KMS-11 (cell line): ENCODE results near the gene CSNK1G3.

Experiments
- H2AFZ ChIP-seq: fragments of 200-600 bp; sonication (generic); 2 replicates; pipeline ENCODE4 v1.6.1; 2016; ENCODE audit warnings: antibody characterized with exemption, mixed run types, low read depth
- H3K27ac ChIP-seq: fragments of 200-600 bp; sonication (generic); 2 replicates; pipeline ENCODE4 v1.6.1; 2016; ENCODE audit warnings: mild to moderate bottlenecking, mixed run types
- H3K27me3 ChIP-seq: fragments of 200-600 bp; sonication (generic); 2 replicates; pipeline ENCODE4 v1.6.1; 2017; ENCODE audit warnings: mild to moderate bottlenecking, low read depth, mixed run types, moderate library complexity; ENCODE audit not compliant: insufficient read depth
- H3K36me3 ChIP-seq: fragments of 200-600 bp; sonication (generic); 2 replicates; pipeline ENCODE4 v1.6.1; 2017; ENCODE audit warnings: mild to moderate bottlenecking, mixed run types; ENCODE audit not compliant: insufficient read depth
- H3K4me1 ChIP-seq: fragments of 200-600 bp; sonication (generic); 2 replicates; pipeline ENCODE4 v1.6.1; 2016; ENCODE audit warnings: mild to moderate bottlenecking, low read depth, mixed run types; ENCODE audit not compliant: poor library complexity, severe bottlenecking
- H3K4me2 ChIP-seq: fragments of 200-600 bp; sonication (generic); 2 replicates; pipeline ENCODE4 v1.7.0; 2016; ENCODE audit warnings: mild to moderate bottlenecking, mixed run types
- H3K4me3 ChIP-seq: fragments of 200-600 bp; sonication (generic); IDR thresholded peaks from 2 replicates; pipeline ENCODE4 v1.6.1; 2017; ENCODE audit warnings: low read depth, low read length, mixed read lengths; ENCODE audit not compliant: insufficient read depth
- H3K79me2 ChIP-seq: fragments of 200-600 bp; sonication (generic); 2 replicates; pipeline ENCODE4 v1.6.1; 2016; ENCODE audit warnings: low read depth, mixed run types; ENCODE audit not compliant: insufficient read depth
- H3K9ac ChIP-seq: fragments of 200-600 bp; sonication (generic); 2 replicates; pipeline ENCODE4 v1.6.1; 2016; ENCODE audit warnings: mild to moderate bottlenecking, mixed run types
- H4K20me1 ChIP-seq: fragments of 200-600 bp; sonication (generic); 2 replicates; pipeline ENCODE4 v1.6.1; 2016; ENCODE audit warnings: mild to moderate bottlenecking, mixed run types; ENCODE audit not compliant: insufficient read depth
- CTCF ChIP-seq: fragments of 200-600 bp; sonication (generic); conservative IDR thresholded peaks from 2 replicates; pipeline ENCODE4 v1.6.1; 2017; ENCODE audit warnings: low read depth, mild to moderate bottlenecking, antibody characterized with exemption, low read length, moderate library complexity, mixed read lengths

CSNK1G3 gene

GRCh38 chr5:123585871-123586270, 73.9 kb downstream of the CSNK1G3 start:
- Histone ChIP-seq H3K9ac (no peak overlapping the region), H3K36me3 (no peaks in the 10 kb centered on the region), H3K27ac (no peak overlapping the region), H3K4me2 (no peak overlapping the region), H3K79me2 (no peaks in the 10 kb centered on the region), H3K27me3 (no peaks in the 10 kb centered on the region), H3K4me1 (no peaks in the 10 kb centered on the region), H4K20me1 (no peaks in the 10 kb centered on the region), H2AFZ (no peak overlapping the region), H3K4me3 (no peak overlapping the region)
- no peak for TF ChIP-seq CTCF

- Histone ChIP-seq H3K27ac (no peak overlapping the region), H3K79me2 (no peaks in the 10 kb centered on the region), H3K36me3 (no peaks in the 10 kb centered on the region; the same call in 1 of the 2 replicates), H3K27me3 (no peaks in the 10 kb centered on the region), H3K4me1 (no peaks in the 10 kb centered on the region), H2AFZ (no peak overlapping the region), H3K9ac (no peak overlapping the region), H3K4me2 (no peak overlapping the region), H3K4me3 (no peak overlapping the region), H4K20me1 (no peaks in the 10 kb centered on the region)
- TF ChIP-seq CTCF = no peak
These were observed 82.5 kb downstream of the CSNK1G3 start for GRCh38 chr5:123594434-123594833.

- no peaks in the 10 kb centered on the region for H3K79me2 ChIP-seq
- H3K36me3 ChIP-seq = no peaks in the 10 kb centered on the region; the same call in 1 of the 2 replicates
- no peaks in the 10 kb centered on the region for H3K4me1 ChIP-seq
- H3K4me2 ChIP-seq = no peak overlapping the region
- no peak overlapping the region for H3K9ac ChIP-seq
- no peak overlapping the region for H3K27ac ChIP-seq
- no peaks in the 10 kb centered on the region for H4K20me1 ChIP-seq
- no peak overlapping the region for H2AFZ ChIP-seq
- TF ChIP-seq CTCF = no peak
- H3K4me3 ChIP-seq = no peak overlapping the region
- no peaks in the 10 kb centered on the region for H3K27me3 ChIP-seq
These were observed 85.0 kb downstream of the CSNK1G3 start for GRCh38 chr5:123597018-123597417.

- TF ChIP-seq CTCF = no peak
- Histone ChIP-seq H3K4me3 (no peak overlapping the region), H3K27me3 (no peaks in the 10 kb centered on the region), H4K20me1 (no peaks in the 10 kb centered on the region), H3K79me2 (no peaks in the 10 kb centered on the region), H3K36me3 (no peaks in the 10 kb centered on the region; the same call in 1 of the 2 replicates), H3K27ac (no peak overlapping the region), H3K9ac (no peak overlapping the region), H3K4me2 (no peak overlapping the region), H3K4me1 (no peaks in the 10 kb centered on the region), H2AFZ (no peak overlapping the region)
These were observed 86.2 kb downstream of the CSNK1G3 start for GRCh38 chr5:123598028-123598689.
